ENCODE data around the gene CFAP46. TPM values are rescaled to one million over a fixed set of nuclear protein-coding genes. Genes with fewer than 3 reads are reported as not detected.

The CFAP46 gene
- total and polyA plus RNA-seq, 2 of the 4 experiments (the other 2 are of a cell fraction): 1.3 to 1.8 TPM

DNA sequence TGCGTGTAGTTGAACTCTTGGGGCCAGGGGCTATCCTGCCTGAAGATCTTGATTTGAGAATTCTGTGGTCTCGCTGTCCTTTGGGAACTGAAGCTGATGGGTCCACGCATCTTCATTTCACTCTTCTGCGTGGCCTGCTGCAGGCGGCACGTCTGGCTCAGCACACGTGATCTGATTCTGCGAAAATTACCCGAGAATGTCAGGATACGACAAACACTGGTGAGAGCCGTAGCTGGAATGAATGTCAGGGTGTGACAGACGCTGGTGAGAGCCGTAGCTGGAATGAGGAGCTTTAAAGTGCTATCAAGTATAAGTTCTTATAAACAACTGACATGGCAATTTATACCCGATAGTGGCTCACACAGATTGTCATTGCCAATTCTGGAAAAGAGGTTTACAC is 44.6 kb upstream of the CFAP46 start:
- no peak overlapping the region for H3K9ac ChIP-seq (ENCODE audit: low read depth, low read length)
- no peaks in the 10 kb centered on the region for H4K20me1 ChIP-seq (ENCODE audit: insufficient read depth, low read length)
- no peak overlapping the region for H4K5ac ChIP-seq (ENCODE audit: low read depth, low read length)
- no peaks in the 10 kb centered on the region for H3K36me3 ChIP-seq (ENCODE audit: control insufficient read depth, insufficient read depth, low read length)
- no peaks in the 10 kb centered on the region for H3K4me1 ChIP-seq (ENCODE audit: control insufficient read depth, insufficient read depth, low read length)
- no peak overlapping the region for H4K91ac ChIP-seq (ENCODE audit: insufficient read depth, low read depth, low read length)
- H2AFZ ChIP-seq (replicated peaks; ENCODE audit: low read length, poor library complexity): no peak overlapping the region
- H3K4me3 ChIP-seq (ENCODE audit: insufficient read depth, low read depth, low read length): no peak overlapping the region
- H3K27me3 ChIP-seq (ENCODE audit: control insufficient read depth, insufficient read depth, low read length): peaks cover 5% of the 10 kb centered on the region; the same call in 1 of the 2 replicates
- H3K79me1 ChIP-seq (ENCODE audit: low read depth in 1 of 2, low read length in 2 of 2): no peaks in the 10 kb centered on the region
- H2AK5ac ChIP-seq (ENCODE audit: low read depth, low read length): no peak overlapping the region
- no peak overlapping the region for H2AK9ac ChIP-seq (replicated peaks; ENCODE audit: low read depth, low read length, poor library complexity)
- no peak overlapping the region for H3K14ac ChIP-seq (replicated peaks; ENCODE audit: low read depth, low read length)
- H3K56ac ChIP-seq (ENCODE audit: extremely low read depth, insufficient read depth, low read length): no peak overlapping the region
- no peaks in the 10 kb centered on the region for H3K9me1 ChIP-seq (ENCODE audit: insufficient read depth, low read length)
- no peak overlapping the region for H2BK15ac ChIP-seq (ENCODE audit: low read depth, low read length)
- no peak overlapping the region for H4K8ac ChIP-seq (ENCODE audit: low read depth in 2 of 2, low read length in 2 of 2)
- ChIA-PET CTCF (no interaction called here), POLR2A (ENCODE audit: unreplicated experiment) (no interaction called here)
- H3K4me2 ChIP-seq (ENCODE audit: low read depth, low read length): no peak overlapping the region
- H3K9me3 ChIP-seq (ENCODE audit: control insufficient read depth, insufficient read depth, low read length): no peaks in the 10 kb centered on the region
- no peak overlapping the region for H2BK120ac ChIP-seq (ENCODE audit: low read depth, low read length)
- in situ Hi-C loops (cut with MboI; ENCODE audit: low sequenced_read_pairs) (no loop called here), intact Hi-C loops (cut with micrococcal nuclease) (no loop called here), dilution Hi-C loops (cut with HindIII; ENCODE audit: low sequenced_read_pairs, unreplicated experiment) (no loop called here)
- TF ChIP-seq, protein P1, sequence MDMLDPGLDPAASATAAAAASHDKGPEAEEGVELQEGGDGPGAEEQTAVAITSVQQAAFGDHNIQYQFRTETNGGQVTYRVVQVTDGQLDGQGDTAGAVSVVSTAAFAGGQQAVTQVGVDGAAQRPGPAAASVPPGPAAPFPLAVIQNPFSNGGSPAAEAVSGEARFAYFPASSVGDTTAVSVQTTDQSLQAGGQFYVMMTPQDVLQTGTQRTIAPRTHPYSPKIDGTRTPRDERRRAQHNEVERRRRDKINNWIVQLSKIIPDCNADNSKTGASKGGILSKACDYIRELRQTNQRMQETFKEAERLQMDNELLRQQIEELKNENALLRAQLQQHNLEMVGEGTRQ (IDR thresholded peaks at IDR 0.05; ENCODE audit: low read depth, low read length): no peak
- no TSS peak for BruUV-seq (replicated peaks)
- ATAC-seq (ENCODE audit: low read depth): no peak
- H3K27ac ChIP-seq (ENCODE audit: insufficient read depth, low read length): no peak overlapping the region
- H2BK5ac ChIP-seq (ENCODE audit: low read depth, low read length, poor library complexity, severe bottlenecking): no peak overlapping the region
- 80% methylated on average over 9 of the region's 14 CpGs; no CpG with 5 or more reads in 1 of the 2 experiments for WGBS, 2 experiments (ENCODE audit: extremely low coverage in 2 of 2, insufficient read length in 1 of 2)
- no peak overlapping the region for H3K23ac ChIP-seq (ENCODE audit: low read depth, low read length)
- no peak overlapping the region for H3K4ac ChIP-seq (ENCODE audit: low read depth, low read length)
- DNase-seq: no peak
- no peak overlapping the region for H3K18ac ChIP-seq (ENCODE audit: low read depth, low read length)
- no peak overlapping the region for H2BK20ac ChIP-seq (ENCODE audit: low read depth, low read length)
